Caco-2 (cell line): Measurements from ENCODE around the gene TRMT1L. TPM values are rescaled to one million over a fixed set of nuclear protein-coding genes. Genes with fewer than 3 reads are reported as not detected.
"Not testable (repeated sequence)": the region's sequence is repeated elsewhere in the genome, so short reads cannot be mapped to it uniquely, and the experiment has no call there.

ENCODE experiments used
- Bru-seq: library from RNA; stranded (reverse); fragments of 400-500 nt; gene quantifications from one replicate; lab custom pipeline; 2021; lab: Mats Ljungman, UMichigan
- BruChase-seq, 2 experiments: library from RNA; stranded (reverse); fragments of 400-500 nt; gene quantifications; one replicate each; lab custom pipeline; 2021; lab: Mats Ljungman, UMichigan
- BruUV-seq: library from RNA; stranded (reverse); fragments of 400-500 nt; replicated peaks from 2 replicates; lab custom pipeline; 2021; lab: Mats Ljungman, UMichigan
- CTCF ChIA-PET: fragments of 300-600 bp; sonication (Branson Sonifier 250); formaldehyde crosslinking; loops from one replicate; lab custom pipeline; 2022; ENCODE audit warnings: antibody characterized with exemption; lab: Charles Lee
- POLR2A ChIA-PET: fragments of 300-600 bp; sonication (Branson Sonifier 250); formaldehyde crosslinking; loops from one replicate; lab custom pipeline; 2022; ENCODE audit warnings: antibody characterized with exemption; lab: Charles Lee
- DNase-seq, 2 experiments: peaks; one replicate each; pipeline versions ENCODE4 v3.0.0 to v3.0.0-alpha.2; 2020 to 2022
- H3K27me3 ChIP-seq: replicated peaks from 2 replicates; pipeline ENCODE4 v1.6.0; 2011; ENCODE audit warnings: low read length; ENCODE audit not compliant: control insufficient read depth, insufficient read depth
- H3K36me3 ChIP-seq: 2 replicates; pipeline ENCODE4 v1.5.1; 2011; ENCODE audit warnings: low read length; ENCODE audit not compliant: control insufficient read depth, insufficient read depth
- H3K4me1 ChIP-seq: fragments of 250-450 bp; sonication (Bioruptor Pico); 2 replicates; pipeline ENCODE4 v1.5.1; 2020; ENCODE audit warnings: mild to moderate bottlenecking
- H3K4me3 ChIP-seq: 2 replicates; pipeline ENCODE4 v1.5.1; 2011; ENCODE audit warnings: low read depth, mild to moderate bottlenecking, control low read depth, low read length
- H3K9me3 ChIP-seq: fragments of 250-450 bp; sonication (Bioruptor Pico); 2 replicates; pipeline ENCODE4 v1.5.1; 2020; ENCODE audit warnings: mild to moderate bottlenecking, moderate library complexity
- H3K27ac Mint-ChIP-seq: one replicate; pipeline ENCODE4 v1.8.0; 2022; ENCODE audit warnings: mixed read lengths; ENCODE audit not compliant: unreplicated experiment
- H3K27me3 Mint-ChIP-seq: one replicate; pipeline ENCODE4 v1.8.0; 2022; ENCODE audit warnings: mixed read lengths; ENCODE audit not compliant: insufficient read depth, unreplicated experiment
- H3K36me3 Mint-ChIP-seq: one replicate; pipeline ENCODE4 v1.8.0; 2022; ENCODE audit warnings: mild to moderate bottlenecking, mixed read lengths; ENCODE audit not compliant: insufficient read depth, unreplicated experiment
- H3K4me1 Mint-ChIP-seq: one replicate; pipeline ENCODE4 v1.8.0; 2022; ENCODE audit warnings: low read depth, mixed read lengths; ENCODE audit not compliant: unreplicated experiment
- H3K4me3 Mint-ChIP-seq: one replicate; pipeline ENCODE4 v1.8.0; 2022; ENCODE audit warnings: mild to moderate bottlenecking, moderate library complexity, mixed read lengths; ENCODE audit not compliant: unreplicated experiment
- H3K9me3 Mint-ChIP-seq: one replicate; pipeline ENCODE4 v1.8.0; 2022; ENCODE audit warnings: mixed read lengths; ENCODE audit not compliant: unreplicated experiment
- CTCF ChIP-seq, 2 experiments: fragments of 200-600 bp in 1 of 2; IDR thresholded peaks; 1 replicate in 1 of 2; 2 replicates in 1 of 2; pipeline versions ENCODE4 v1.5.1 to v1.8.0; 2011 to 2022; ENCODE audit warnings: antibody characterized with exemption in 1 of 2, control low read depth in 1 of 2, inconsistent platforms in 1 of 2, low read depth in 1 of 2, low read length in 1 of 2, mild to moderate bottlenecking in 1 of 2, moderate library complexity in 1 of 2; ENCODE audit not compliant: insufficient read depth in 1 of 2, severe bottlenecking in 1 of 2, unreplicated experiment in 1 of 2
- intact Hi-C: fragments of 100-400 bp; cut with micrococcal nuclease; formaldehyde crosslinking; loops from one replicate; pipeline ENCODE4 v1.10.0; 2022; ENCODE audit not compliant: unreplicated experiment
- long read RNA-seq: library from polyadenylated mRNA; stranded (forward); transcript quantifications from one replicate; pipeline ENCODE4 v2.0.0, GENCODE V29; 2022
- total RNA-seq: library from RNA; stranded (reverse); gene quantifications from 2 replicates; pipeline ENCODE4 v1.2.3, GENCODE V29; 2022

TRMT1L gene
- total RNA-seq (14.2 and 23.8 TPM in 2 replicates), Bru-seq, nascent RNA (percentile 70 among the genes with signal in this experiment), BruChase-seq, experiment 1, labeled RNA remaining after a 2-hour chase (percentile 70 among the genes with signal in this experiment), BruChase-seq, experiment 2, labeled RNA remaining after a 6-hour chase (percentile 62 among the genes with signal in this experiment)
- long read RNA-seq, full-length matches to known transcripts = 17 of 31 reads
- long read RNA-seq, partial matches to known transcripts = 6 of 31 reads
- long read RNA-seq, other reads (novel, unspliced or antisense) = 8 of 31 reads

- ChIA-PET POLR2A (interaction anchor here (1.0 kb wide), 1 partner anchor 160 kb away, joined by 10 read pairs; the partner anchor contains the start of gene IVNS1ABP), CTCF (interaction anchor here (1.0 to 2.1 kb wide), 2 partner anchors 13 to 352 kb away, joined by 3 to 16 read pairs; no protein-coding TSS in a partner anchor)
- intact Hi-C loops = loop anchor here (2.0 to 5.0 kb wide), 5 partner anchors 110 to 400 kb away; partner anchors contain the start of genes IVNS1ABP and RNF2
- H3K27ac Mint-ChIP-seq = peak within 1 kb of the TSS; percentile 87
- Histone ChIP-seq H3K4me3 (peak within 1 kb of the TSS; percentile 88), H3K4me1 (peaks cover 11% of the 10 kb centered on the region; the same call in 1 of the 2 replicates), H3K9me3 (no peaks in the 10 kb centered on the region), H3K36me3 (no peaks in the 10 kb centered on the region), H3K27me3 (no peaks in the 10 kb centered on the region)
- TF ChIP-seq CTCF (IDR thresholded peaks at IDR 0.05; ENCODE audit: insufficient read depth in 1 of 2, low read depth in 1 of 2, low read length in 1 of 2, severe bottlenecking in 1 of 2, unreplicated experiment in 1 of 2) = no peak
- no TSS peak for BruUV-seq
- peak within 1 kb of the TSS; percentile 93 for H3K4me3 Mint-ChIP-seq
- no peaks in the 10 kb centered on the region for H3K27me3 Mint-ChIP-seq
- H3K9me3 Mint-ChIP-seq = no peaks in the 10 kb centered on the region
- peak; percentile 98 for DNase-seq
- peaks cover 7% of the 10 kb centered on the region for H3K4me1 Mint-ChIP-seq
- no peaks in the 10 kb centered on the region for H3K36me3 Mint-ChIP-seq
These were observed at the start of gene TRMT1L, which contains the start of gene SWT1 for GRCh38 chr1:185156854-185157598. Gene TRMT1L (minus strand): TSS chr1:185156953. CDS start chr1:185156712, 241 bp downstream. Gene SWT1 (plus strand): TSS chr1:185157167. CDS start chr1:185160842, 3,675 bp downstream.

- TF ChIP-seq CTCF (IDR thresholded peaks at IDR 0.05; ENCODE audit: insufficient read depth in 1 of 2, low read depth in 1 of 2, low read length in 1 of 2, severe bottlenecking in 1 of 2, unreplicated experiment in 1 of 2) = no peak
- DNase-seq = no peak
- no peaks in the 10 kb centered on the region for H3K4me1 Mint-ChIP-seq
- H3K4me1 ChIP-seq = no peaks in the 10 kb centered on the region
- intact Hi-C loops = loop anchor here (10.0 kb wide), 1 partner anchor 114 kb away; the partner anchor contains the start of gene IVNS1ABP
- H3K4me3 ChIP-seq = no peak overlapping the region
- no peaks in the 10 kb centered on the region for H3K9me3 ChIP-seq
- no peaks in the 10 kb centered on the region for H3K36me3 ChIP-seq
- no TSS peak for BruUV-seq
- no peak overlapping the region for H3K27ac Mint-ChIP-seq
- POLR2A ChIA-PET = no interaction called here
- no peaks in the 10 kb centered on the region for H3K27me3 Mint-ChIP-seq
- peaks cover 27% of the 10 kb centered on the region for H3K9me3 Mint-ChIP-seq
- H3K36me3 Mint-ChIP-seq = no peaks in the 10 kb centered on the region
- CTCF ChIA-PET = no interaction called here
- no peaks in the 10 kb centered on the region for H3K27me3 ChIP-seq
- no peak overlapping the region for H3K4me3 Mint-ChIP-seq
These were observed 44.1 kb upstream of the TRMT1L start for GRCh38 chr1:185200889-185201288.

- DNase-seq, BruUV-seq, H3K36me3 ChIP-seq, H3K4me1 ChIP-seq, H3K36me3 Mint-ChIP-seq, POLR2A ChIA-PET, H3K27me3 Mint-ChIP-seq, H3K9me3 ChIP-seq, H3K27me3 ChIP-seq, H3K4me1 Mint-ChIP-seq, H3K4me3 Mint-ChIP-seq, intact Hi-C loops, H3K4me3 ChIP-seq, H3K27ac Mint-ChIP-seq: not testable (repeated sequence)
- H3K9me3 Mint-ChIP-seq = peaks cover 27% of the 10 kb centered on the region
- CTCF ChIA-PET = interaction anchor here (0.7 kb wide), 1 partner anchor 8 kb away, joined by 3 read pairs; no protein-coding TSS in a partner anchor
These were observed 42.0 kb upstream of the TRMT1L start for GRCh38 chr1:185198712-185199111.
